Activated T-cell treated with anti-CD3 and anti-CD28 coated beads, Interleukin-2, amount 50 U/mL, for 4 hours (primary cell): ENCODE results near the gene BCAN. TPM values are rescaled to one million over a fixed set of nuclear protein-coding genes. Genes with fewer than 3 reads are reported as not detected.

Source experiments
- ATAC-seq, 2 donors: fragments of 200-7000 bp; cut with Tn5 transposase; one replicate each; pipeline ENCODE4 v1.10.0; 2021
- DNase-seq: peaks from one replicate; pipeline ENCODE4 v3.0.0-alpha.2; 2020
- H3K27me3 Mint-ChIP-seq: one replicate; pipeline ENCODE4 v1.8.0; 2021; ENCODE audit warnings: low read depth, mixed read lengths
- H3K36me3 Mint-ChIP-seq: one replicate; pipeline ENCODE4 v1.8.0; 2022; ENCODE audit warnings: mixed read lengths; ENCODE audit not compliant: insufficient read depth
- H3K4me1 Mint-ChIP-seq: one replicate; pipeline ENCODE4 v1.8.0; 2021; ENCODE audit warnings: low read depth, mixed read lengths
- H3K4me3 Mint-ChIP-seq: one replicate; pipeline ENCODE4 v1.8.0; 2021; ENCODE audit warnings: mild to moderate bottlenecking, moderate library complexity, mixed read lengths
- H3K9me3 Mint-ChIP-seq: one replicate; pipeline ENCODE4 v1.8.0; 2021; ENCODE audit warnings: mixed read lengths
- total RNA-seq, 3 donors: library from RNA; stranded (reverse); gene quantifications; one replicate each; pipeline ENCODE4 v1.2.1, GENCODE V29; 2021

Gene BCAN
- total RNA-seq, 3 donors from 2014 or later: not detected

- Mint-ChIP-seq H3K9me3 (no peaks in the 10 kb centered on the region), H3K27me3 (peaks cover 55% of the 10 kb centered on the region), H3K4me1 (peaks cover 48% of the 10 kb centered on the region), H3K36me3 (no peaks in the 10 kb centered on the region), H3K4me3 (peak overlapping the region; percentile 79)
- DNase-seq: peak; percentile 75
- peak; percentile 64 for ATAC-seq
Measured at GRCh38 chr1:156656806-156657740, 15.2 kb downstream of the BCAN start.

GRCh38 chr1:156657741-156658319, 15.9 kb downstream of the BCAN start:
- Mint-ChIP-seq H3K4me1 (peaks cover 49% of the 10 kb centered on the region), H3K9me3 (no peaks in the 10 kb centered on the region), H3K4me3 (peak overlapping the region; percentile 79), H3K36me3 (no peaks in the 10 kb centered on the region), H3K27me3 (peaks cover 48% of the 10 kb centered on the region)
- ATAC-seq: no peak
- no peak for DNase-seq

DNA sequence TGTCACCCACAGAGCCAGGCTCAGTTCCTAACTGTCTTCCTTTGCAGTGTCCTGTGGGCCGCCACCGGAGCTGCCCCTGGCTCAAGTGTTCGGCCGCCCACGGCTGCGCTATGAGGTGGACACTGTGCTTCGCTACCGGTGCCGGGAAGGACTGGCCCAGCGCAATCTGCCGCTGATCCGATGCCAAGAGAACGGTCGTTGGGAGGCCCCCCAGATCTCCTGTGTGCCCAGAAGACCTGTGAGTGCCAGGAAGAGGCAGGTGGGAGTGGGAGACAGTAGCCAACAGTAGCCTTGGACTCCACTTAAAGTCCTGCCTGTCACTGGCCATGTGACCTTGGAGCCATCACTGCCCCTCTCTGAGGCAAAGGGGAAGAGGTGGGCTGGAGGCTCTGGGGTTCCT, 16.6 kb downstream of the BCAN start:
- H3K27me3 Mint-ChIP-seq: peaks cover 41% of the 10 kb centered on the region
- H3K36me3 Mint-ChIP-seq: no peaks in the 10 kb centered on the region
- no peak overlapping the region for H3K4me3 Mint-ChIP-seq
- H3K4me1 Mint-ChIP-seq: peaks cover 49% of the 10 kb centered on the region
- ATAC-seq: no peak
- no peaks in the 10 kb centered on the region for H3K9me3 Mint-ChIP-seq
- no peak for DNase-seq

DNA sequence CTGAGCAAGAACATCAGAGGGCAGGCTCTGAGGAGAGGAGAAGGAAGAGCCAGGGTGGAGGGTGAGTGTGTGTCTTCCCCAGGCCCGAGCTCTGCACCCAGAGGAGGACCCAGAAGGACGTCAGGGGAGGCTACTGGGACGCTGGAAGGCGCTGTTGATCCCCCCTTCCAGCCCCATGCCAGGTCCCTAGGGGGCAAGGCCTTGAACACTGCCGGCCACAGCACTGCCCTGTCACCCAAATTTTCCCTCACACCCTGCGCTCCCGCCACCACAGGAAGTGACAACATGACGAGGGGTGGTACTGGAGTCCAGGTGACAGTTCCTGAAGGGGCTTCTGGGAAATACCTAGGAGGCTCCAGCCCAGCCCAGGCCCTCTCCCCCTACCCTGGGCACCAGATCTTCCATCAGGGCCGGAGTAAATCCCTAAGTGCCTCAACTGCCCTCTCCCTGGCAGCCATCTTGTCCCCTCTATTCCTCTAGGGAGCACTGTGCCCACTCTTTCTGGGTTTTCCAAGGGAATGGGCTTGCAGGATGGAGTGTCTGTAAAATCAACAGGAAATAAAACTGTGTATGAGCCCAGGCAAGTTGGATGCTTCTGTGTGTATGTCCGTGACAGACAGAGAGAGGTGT, 17.1 kb downstream of the BCAN start:
- peaks cover 49% of the 10 kb centered on the region for H3K4me1 Mint-ChIP-seq
- H3K27me3 Mint-ChIP-seq: peaks cover 35% of the 10 kb centered on the region
- no peaks in the 10 kb centered on the region for H3K36me3 Mint-ChIP-seq
- no peak for DNase-seq
- H3K4me3 Mint-ChIP-seq: no peak overlapping the region
- ATAC-seq: no peak
- H3K9me3 Mint-ChIP-seq: no peaks in the 10 kb centered on the region

- DNase-seq (no peak), ATAC-seq (no peak)
- Mint-ChIP-seq H3K27me3 (peaks cover 30% of the 10 kb centered on the region), H3K36me3 (no peaks in the 10 kb centered on the region), H3K4me3 (peak overlapping the region; percentile 14), H3K9me3 (no peaks in the 10 kb centered on the region), H3K4me1 (peaks cover 49% of the 10 kb centered on the region)
Measured at GRCh38 chr1:156659661-156659987, 17.7 kb downstream of the BCAN start.

DNA sequence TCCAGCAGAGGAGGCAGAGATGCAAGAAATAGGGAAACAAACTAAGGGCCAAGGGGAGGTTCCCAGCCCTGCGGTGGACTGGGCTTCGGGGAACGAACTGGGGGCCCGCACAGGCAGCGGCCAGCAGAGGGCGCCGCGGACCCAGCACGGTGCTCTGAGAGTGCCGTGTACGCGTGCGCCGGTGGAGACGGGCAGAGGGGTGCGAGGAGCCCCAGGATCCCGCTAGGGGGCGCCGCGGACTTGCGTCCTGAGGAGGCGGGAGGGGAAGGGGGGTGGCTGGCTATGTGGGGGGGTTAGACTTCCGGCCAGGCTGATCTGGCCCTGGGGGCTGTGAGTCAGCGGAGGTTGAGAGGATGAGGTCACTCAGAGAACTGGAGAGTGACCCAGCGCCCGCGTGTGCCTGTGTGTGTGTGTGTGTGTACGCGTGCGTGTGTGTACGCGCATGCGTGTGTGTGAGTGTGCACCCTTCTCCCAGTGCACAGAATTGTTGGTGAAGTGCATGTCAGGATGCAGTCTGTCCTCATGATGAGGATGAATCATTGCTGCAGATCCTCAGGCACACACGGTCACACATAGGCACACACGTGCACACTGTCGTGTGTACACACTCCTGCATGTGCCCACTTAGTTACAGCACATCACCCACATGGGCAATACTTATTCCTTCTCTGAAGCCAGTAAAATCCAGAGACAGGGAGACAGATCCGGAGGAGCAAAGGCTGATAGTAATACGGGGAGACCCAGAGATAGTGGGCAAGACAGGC, 18.3 kb downstream of the BCAN start:
- H3K36me3 Mint-ChIP-seq: no peaks in the 10 kb centered on the region
- peaks cover 26% of the 10 kb centered on the region for H3K27me3 Mint-ChIP-seq
- H3K4me3 Mint-ChIP-seq: peak overlapping the region; percentile 16
- H3K4me1 Mint-ChIP-seq: peaks cover 49% of the 10 kb centered on the region
- DNase-seq (peak; percentile 87), ATAC-seq (peak; percentile 81 to 89)
- H3K9me3 Mint-ChIP-seq: no peaks in the 10 kb centered on the region

DNA sequence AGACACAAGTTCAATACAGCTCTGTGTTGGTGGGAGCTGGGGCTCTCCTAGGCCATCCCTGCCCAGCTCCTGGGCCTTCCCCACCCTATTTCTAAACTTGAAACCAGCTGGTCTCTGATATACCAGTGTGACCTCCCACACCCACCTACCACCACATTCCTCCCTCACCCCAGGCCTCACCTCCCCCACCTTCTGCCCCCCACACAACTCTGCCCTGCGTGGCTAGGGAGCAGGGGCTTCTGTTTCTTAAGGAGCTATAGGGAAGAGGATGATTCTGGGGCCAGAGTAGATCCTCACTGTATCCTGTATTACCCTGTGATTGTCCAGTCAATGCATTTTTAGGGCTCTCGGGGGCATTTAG, 18.8 kb downstream of the BCAN start:
- ATAC-seq (peak in 1 of 2 donors; percentile 4), DNase-seq (no peak)
- no peaks in the 10 kb centered on the region for H3K9me3 Mint-ChIP-seq
- peak overlapping the region; percentile 49 for H3K4me3 Mint-ChIP-seq
- peaks cover 20% of the 10 kb centered on the region for H3K27me3 Mint-ChIP-seq
- H3K4me1 Mint-ChIP-seq: peaks cover 49% of the 10 kb centered on the region
- H3K36me3 Mint-ChIP-seq: no peaks in the 10 kb centered on the region

GRCh38 chr1:156662005-156662799, 20.3 kb downstream of the BCAN start:
- no peak overlapping the region for H3K4me3 Mint-ChIP-seq
- H3K4me1 Mint-ChIP-seq: peaks cover 39% of the 10 kb centered on the region
- H3K36me3 Mint-ChIP-seq: no peaks in the 10 kb centered on the region
- DNase-seq (no peak), ATAC-seq (no peak)
- H3K9me3 Mint-ChIP-seq: no peaks in the 10 kb centered on the region
- peaks cover 5% of the 10 kb centered on the region for H3K27me3 Mint-ChIP-seq

GRCh38 chr1:156662800-156663055, 20.8 kb downstream of the BCAN start:
- H3K27me3 Mint-ChIP-seq: peaks cover 1% of the 10 kb centered on the region
- H3K4me1 Mint-ChIP-seq: peaks cover 34% of the 10 kb centered on the region
- ATAC-seq: no peak
- no peak overlapping the region for H3K4me3 Mint-ChIP-seq
- no peaks in the 10 kb centered on the region for H3K9me3 Mint-ChIP-seq
- H3K36me3 Mint-ChIP-seq: no peaks in the 10 kb centered on the region
- DNase-seq: no peak

GRCh38 chr1:156663178-156663577, 21.3 kb downstream of the BCAN start:
- H3K9me3 Mint-ChIP-seq: no peaks in the 10 kb centered on the region
- H3K36me3 Mint-ChIP-seq: no peaks in the 10 kb centered on the region
- H3K4me1 Mint-ChIP-seq: peaks cover 33% of the 10 kb centered on the region
- peaks cover 1% of the 10 kb centered on the region for H3K27me3 Mint-ChIP-seq
- no peak for ATAC-seq
- DNase-seq: no peak
- H3K4me3 Mint-ChIP-seq: no peak overlapping the region

DNA sequence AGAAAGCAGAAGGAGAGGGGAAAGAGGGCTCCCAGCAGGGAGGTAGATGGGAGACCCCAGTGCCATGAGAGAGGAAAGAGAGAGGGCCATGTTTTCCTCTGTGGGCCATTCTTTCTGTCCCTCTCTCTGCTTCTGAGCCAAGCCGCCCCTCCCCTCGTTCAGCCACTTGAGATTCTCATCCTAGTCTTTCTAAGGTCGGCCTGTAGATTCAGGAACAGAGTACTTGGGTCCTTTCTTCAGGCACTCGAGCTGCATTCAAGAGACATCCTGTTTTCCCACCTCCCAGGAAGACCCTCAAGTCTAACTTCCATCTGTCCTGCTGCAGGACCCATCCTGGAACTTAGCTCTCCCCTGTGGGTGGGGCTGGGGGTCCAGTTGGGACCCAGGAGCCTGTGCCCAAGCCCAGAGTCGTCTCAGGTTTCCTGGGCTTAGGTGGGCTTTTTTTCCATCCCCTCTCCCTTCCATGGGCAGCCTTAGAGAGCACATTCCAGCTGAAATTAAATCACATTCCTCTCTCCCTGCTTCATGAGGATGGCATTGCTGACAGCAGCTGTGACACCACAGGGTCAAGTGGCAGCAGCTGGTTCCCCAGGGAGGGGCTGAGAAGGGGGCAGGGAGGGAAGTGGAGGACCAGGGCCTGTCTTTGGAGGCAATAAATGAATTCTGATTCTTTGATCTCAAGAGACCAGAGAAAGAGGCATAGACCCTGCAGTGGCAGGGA, 22.3 kb downstream of the BCAN start:
- Mint-ChIP-seq H3K4me3 (no peak overlapping the region), H3K36me3 (no peaks in the 10 kb centered on the region), H3K9me3 (no peaks in the 10 kb centered on the region), H3K4me1 (peaks cover 26% of the 10 kb centered on the region), H3K27me3 (no peaks in the 10 kb centered on the region)
- DNase-seq (no peak), ATAC-seq (no peak)

DNA sequence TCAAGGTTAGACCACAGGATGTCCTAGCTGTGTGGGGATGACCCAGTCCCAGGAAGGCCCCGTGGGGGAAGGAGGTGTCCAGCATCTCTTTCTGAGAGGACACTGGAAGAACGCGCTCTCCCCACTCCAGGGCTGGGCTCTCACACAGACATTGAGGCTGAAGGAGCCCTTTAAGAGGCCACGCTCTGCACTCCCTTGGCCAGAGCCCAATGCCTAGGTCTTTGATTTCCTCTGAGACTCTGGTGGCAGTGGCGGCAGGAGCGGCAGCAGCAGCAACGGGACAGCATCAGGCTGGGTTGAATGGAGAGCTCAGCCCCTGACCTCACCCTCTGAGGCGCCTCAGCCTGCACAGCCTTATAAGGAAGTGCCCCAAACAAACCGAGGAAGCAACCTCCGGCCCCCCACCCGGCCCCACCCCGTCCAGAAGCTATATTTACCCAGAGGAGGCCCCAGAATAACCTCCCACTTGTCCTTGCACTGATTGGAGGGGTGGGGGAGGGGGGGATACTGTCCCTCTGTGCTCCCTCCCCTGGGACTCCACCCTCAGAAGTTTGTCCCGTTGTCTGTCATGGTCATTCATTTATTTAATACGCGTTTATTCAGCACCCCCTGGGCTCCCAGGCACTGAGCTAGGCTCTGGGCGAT, 23.0 kb downstream of the BCAN start:
- Mint-ChIP-seq H3K4me3 (no peak overlapping the region), H3K36me3 (no peaks in the 10 kb centered on the region), H3K9me3 (no peaks in the 10 kb centered on the region), H3K4me1 (peaks cover 19% of the 10 kb centered on the region), H3K27me3 (no peaks in the 10 kb centered on the region)
- DNase-seq (no peak), ATAC-seq (no peak)

GRCh38 chr1:156665539-156665938, 23.6 kb downstream of the BCAN start:
- DNase-seq: no peak
- H3K4me3 Mint-ChIP-seq: no peak overlapping the region
- H3K4me1 Mint-ChIP-seq: peaks cover 13% of the 10 kb centered on the region
- no peaks in the 10 kb centered on the region for H3K9me3 Mint-ChIP-seq
- H3K36me3 Mint-ChIP-seq: no peaks in the 10 kb centered on the region
- no peak for ATAC-seq
- no peaks in the 10 kb centered on the region for H3K27me3 Mint-ChIP-seq
